ENCODE data around the gene UBQLN4.
A peak's percentile ranks its signal among the peaks of the same experiment; 100 is the strongest.

UBQLN4 gene

GRCh38 chr1:156090840-156091188 is 37.2 kb upstream of the UBQLN4 start:
- DNase-seq (ENCODE audit: extremely low read depth, insufficient read length), result peak; percentile 79
- Histone ChIP-seq H3K36me3 (ENCODE audit: control insufficient read depth, insufficient read depth, low read length) (no peaks in the 10 kb centered on the region), H3K27me3 (replicated peaks; ENCODE audit: control insufficient read depth, insufficient read depth, low read length) (no peaks in the 10 kb centered on the region), H3K4me3 (replicated peaks; ENCODE audit: low read depth, low read length) (no peak overlapping the region)
- TF ChIP-seq CTCF (IDR thresholded peaks at IDR 0.05; ENCODE audit: insufficient read depth, low read length, poor library complexity, severe bottlenecking), result peak; percentile 68

GRCh38 chr1:156090138-156090839 is 36.7 kb upstream of the UBQLN4 start:
- no peak for DNase-seq (ENCODE audit: extremely low read depth, insufficient read length)
- H3K4me3 ChIP-seq (replicated peaks; ENCODE audit: low read depth, low read length), result no peak overlapping the region
- no peaks in the 10 kb centered on the region for H3K36me3 ChIP-seq (ENCODE audit: control insufficient read depth, insufficient read depth, low read length)
- no peak for TF ChIP-seq CTCF (IDR thresholded peaks at IDR 0.05; ENCODE audit: insufficient read depth, low read length, poor library complexity, severe bottlenecking)
- H3K27me3 ChIP-seq (replicated peaks; ENCODE audit: control insufficient read depth, insufficient read depth, low read length), result no peaks in the 10 kb centered on the region

GRCh38 chr1:156089704-156090103 is 36.1 kb upstream of the UBQLN4 start:
- DNase-seq (ENCODE audit: extremely low read depth, insufficient read length), result no peak

GRCh38 chr1:156086256-156086662 is 32.7 kb upstream of the UBQLN4 start:
- TF ChIP-seq CTCF (IDR thresholded peaks at IDR 0.05; ENCODE audit: insufficient read depth, low read length, poor library complexity, severe bottlenecking), result no peak
- Histone ChIP-seq H3K27me3 (replicated peaks; ENCODE audit: control insufficient read depth, insufficient read depth, low read length) (peaks cover 1% of the 10 kb centered on the region; the same call in 1 of the 2 replicates), H3K36me3 (ENCODE audit: control insufficient read depth, insufficient read depth, low read length) (no peaks in the 10 kb centered on the region), H3K4me3 (replicated peaks; ENCODE audit: low read depth, low read length) (no peak overlapping the region)
- DNase-seq (ENCODE audit: extremely low read depth, insufficient read length), result no peak

More at GRCh38 chr1:156089704-156090103, 36.1 kb upstream of the UBQLN4 start:
- no peaks in the 10 kb centered on the region for H3K36me3 ChIP-seq (ENCODE audit: control insufficient read depth, insufficient read depth, low read length)
- H3K4me3 ChIP-seq (replicated peaks; ENCODE audit: low read depth, low read length), result no peak overlapping the region
- no peaks in the 10 kb centered on the region for H3K27me3 ChIP-seq (replicated peaks; ENCODE audit: control insufficient read depth, insufficient read depth, low read length)
- TF ChIP-seq CTCF (IDR thresholded peaks at IDR 0.05; ENCODE audit: insufficient read depth, low read length, poor library complexity, severe bottlenecking), result no peak

- DNase-seq (ENCODE audit: extremely low read depth, insufficient read length), result no peak
- no peak for TF ChIP-seq CTCF (IDR thresholded peaks at IDR 0.05; ENCODE audit: insufficient read depth, low read length, poor library complexity, severe bottlenecking)
- H3K4me3 ChIP-seq (replicated peaks; ENCODE audit: low read depth, low read length), result no peak overlapping the region
- H3K36me3 ChIP-seq (ENCODE audit: control insufficient read depth, insufficient read depth, low read length), result no peaks in the 10 kb centered on the region
- H3K27me3 ChIP-seq (replicated peaks; ENCODE audit: control insufficient read depth, insufficient read depth, low read length), result peaks cover 1% of the 10 kb centered on the region; the same call in 1 of the 2 replicates
Observed at GRCh38 chr1:156083800-156084790, 30.5 kb upstream of the UBQLN4 start.

Data from GM06990 (cell line).